Iris pigment epithelial cell (primary cell): Measurements from ENCODE around the gene PRND.
A peak's percentile ranks its signal among the peaks of the same experiment; 100 is the strongest.
"Not testable (repeated sequence)": the region's sequence is repeated elsewhere in the genome, so short reads cannot be mapped to it uniquely, and the experiment has no call there.

ENCODE experiments used
- DNase-seq: peaks from one replicate; pipeline ENCODE4 v3.0.0-alpha.2; 2011; ENCODE audit warnings: low read depth

The PRND gene

DNA sequence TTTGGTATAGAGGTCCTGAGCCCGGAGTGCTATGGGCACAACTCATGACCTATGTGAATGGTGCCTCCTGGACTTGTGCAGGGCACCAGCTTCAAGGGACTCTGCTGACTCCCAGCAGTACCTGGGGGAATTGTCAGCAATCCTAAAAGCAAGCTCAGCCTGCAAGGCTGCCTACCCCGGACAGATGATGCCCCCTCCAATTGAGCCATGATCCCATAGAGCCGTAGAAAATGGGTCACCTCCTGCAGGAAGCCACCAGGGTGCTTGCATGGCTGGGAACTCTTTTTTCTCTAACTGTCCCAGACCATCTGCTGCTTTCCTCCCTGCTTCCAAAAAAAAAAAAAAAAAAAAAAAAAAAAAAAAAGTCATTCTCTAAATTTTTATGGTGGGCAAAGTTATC, 12.9 kb upstream of the PRND start:
- no peak for DNase-seq

DNA sequence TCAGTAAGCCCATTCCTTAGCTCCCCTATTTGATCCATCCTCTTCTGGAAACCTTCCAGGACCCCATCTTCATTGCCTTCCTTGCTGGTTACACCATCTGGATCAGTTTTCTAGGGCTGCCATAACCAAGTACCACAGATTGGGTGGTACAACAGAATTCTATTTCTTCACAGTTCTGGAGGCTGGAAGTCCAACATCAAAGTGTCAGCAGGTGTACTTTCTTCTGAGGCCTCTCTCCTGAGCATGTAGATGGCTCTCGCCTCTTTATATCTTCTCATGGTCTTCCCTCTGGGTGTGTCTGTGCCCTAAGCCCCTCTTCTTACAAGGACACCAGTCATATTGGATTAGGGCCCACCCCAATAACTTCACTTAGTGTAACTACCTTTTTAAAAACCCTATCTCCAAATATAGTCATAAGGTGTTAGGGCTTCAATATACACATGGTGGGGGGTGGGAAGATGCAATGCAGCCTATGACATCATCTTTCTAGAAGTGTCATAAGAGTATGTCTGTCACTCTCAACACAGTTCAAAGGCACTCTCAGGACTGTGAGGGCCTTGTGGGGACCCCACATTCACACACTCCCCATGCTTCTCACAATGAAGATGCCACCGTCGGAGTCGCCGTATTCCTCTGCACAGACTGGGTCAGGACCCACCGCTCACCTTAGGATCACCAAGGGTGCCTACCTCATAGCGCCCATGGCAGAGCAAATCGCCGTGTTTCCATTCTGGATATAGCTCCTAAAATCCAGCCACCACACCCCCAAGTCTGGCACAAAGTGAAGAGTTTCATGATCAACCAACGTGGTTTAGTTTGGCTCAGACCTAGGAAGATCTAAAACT, 12.2 kb upstream of the PRND start:
- no peak for DNase-seq

DNA sequence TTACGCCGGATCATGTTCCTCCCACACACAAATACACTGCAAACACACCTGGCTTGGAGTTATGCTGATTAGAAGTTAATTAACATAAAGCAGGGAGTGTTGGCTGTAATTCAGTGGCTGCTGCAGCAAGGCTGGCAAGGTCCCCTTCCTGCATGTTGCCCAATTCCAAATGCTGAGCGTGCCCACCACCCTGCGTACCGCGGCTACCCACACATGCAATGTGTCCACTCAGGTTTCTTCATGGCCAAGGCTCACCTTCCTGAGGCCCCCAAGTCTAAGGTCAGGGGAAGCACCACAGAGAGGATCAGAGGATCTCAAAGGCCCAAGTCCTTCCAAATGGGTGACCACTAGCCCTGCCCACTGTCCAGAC, 11.6 kb upstream of the PRND start:
- DNase-seq: no peak

DNA sequence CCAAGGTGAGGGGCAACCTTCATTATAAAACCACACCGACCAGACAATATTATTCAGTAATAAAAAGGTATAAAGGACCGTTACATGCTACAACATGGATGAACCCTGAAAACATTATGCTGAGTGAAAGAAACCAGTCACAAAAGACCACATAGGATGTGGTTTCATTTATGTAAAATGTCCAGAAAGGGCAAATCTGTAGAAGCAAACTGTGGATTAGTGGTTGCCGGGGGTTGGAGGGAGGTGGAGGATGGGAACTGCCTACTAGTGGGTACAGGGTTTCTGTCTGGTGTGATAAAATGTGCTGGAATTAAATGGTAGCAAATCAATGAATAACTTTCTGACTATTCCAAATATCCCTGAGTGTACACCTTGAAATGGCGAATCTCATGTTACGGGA, 10.2 kb upstream of the PRND start:
- no peak for DNase-seq

DNA sequence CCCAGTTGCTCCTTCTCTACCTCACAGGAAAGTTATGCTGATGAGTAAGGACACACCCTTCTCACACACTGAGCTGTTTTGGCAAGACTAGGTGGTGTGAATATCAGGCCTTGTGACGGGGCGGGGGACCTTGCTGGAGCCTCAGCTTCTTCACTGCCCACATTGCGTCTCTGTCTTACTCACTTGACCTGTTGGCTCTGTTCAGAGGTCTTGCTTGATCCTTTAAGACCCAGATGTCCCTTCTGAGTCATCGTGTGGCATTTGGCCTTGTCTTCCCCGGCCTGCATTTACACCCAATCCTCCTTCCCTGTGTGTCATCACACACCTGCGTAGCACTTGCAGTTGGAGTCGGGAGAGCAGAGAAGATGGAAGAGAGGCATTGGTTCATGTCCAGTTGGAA, 8.3 kb upstream of the PRND start:
- peak; percentile 40 for DNase-seq

DNA sequence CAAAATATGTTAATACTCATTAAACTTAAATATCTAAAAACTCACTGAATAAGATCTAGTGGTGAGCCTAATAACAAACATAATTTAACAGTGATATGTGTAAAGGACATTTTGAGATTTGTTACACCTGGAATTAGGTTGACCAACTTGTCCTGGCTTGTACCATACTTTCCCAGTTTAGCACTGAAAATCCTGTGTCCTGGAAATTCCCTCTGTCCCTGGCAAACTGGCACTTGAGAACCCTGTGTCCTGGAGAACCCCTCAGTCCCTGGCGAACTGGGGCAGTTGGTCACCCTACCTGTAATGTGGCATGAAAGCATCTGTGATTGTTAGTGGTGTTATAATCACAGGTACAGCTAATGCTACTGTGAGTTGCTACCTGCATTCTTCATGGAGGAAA, 6.9 kb upstream of the PRND start:
- DNase-seq: no peak

DNA sequence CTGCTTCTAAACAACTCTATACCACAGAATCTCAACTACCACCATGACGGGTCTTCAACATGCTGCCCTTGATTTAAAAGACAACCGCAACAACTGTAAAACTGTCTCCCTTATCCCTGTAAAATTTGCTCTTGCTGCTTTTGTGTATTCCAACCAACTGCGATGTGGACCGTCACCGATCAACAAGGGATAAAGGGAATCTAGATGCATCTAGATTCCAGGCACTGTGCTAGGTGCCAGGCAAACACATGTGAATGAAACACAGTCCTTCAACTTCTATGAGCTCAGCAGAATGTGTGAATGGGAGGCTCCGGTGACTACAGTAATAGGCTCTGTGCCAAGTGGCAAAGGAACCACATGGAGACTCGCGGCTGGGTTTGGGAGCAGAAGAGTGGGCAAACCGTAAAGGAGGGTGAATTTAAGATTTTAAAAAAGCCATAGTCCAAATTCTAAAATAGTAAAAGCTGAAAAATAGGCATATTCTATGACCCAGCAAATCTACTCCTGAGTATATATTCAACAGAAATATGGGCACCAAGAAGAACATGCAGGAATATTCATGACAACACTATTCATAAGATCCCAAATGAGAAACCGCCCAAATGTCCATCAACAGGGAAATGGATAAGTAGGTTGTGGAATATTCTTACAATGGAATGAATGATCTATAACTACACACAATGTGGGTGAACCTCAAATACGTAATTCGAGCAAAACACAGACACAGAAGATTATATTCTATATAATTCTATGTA, 3.7 kb upstream of the PRND start:
- DNase-seq: no peak

DNA sequence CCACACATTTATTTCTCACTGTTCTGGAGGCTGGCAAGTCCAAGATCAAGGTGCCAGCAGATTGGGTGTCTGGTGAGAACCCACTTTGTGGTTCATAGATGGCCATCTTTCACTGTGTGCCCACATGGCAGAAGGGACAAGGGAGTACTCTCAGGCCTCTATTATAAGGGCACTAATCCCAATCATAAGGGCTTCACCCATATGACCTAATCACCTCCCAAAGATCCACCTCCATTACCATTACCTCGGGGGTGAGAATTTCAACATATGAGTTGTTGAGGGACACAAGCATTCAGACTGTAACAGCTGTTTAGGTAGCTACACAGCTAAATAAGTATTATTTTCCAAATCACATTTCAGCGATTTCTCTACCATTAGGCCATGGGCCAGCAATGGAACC, 2.5 kb upstream of the PRND start:
- DNase-seq: no peak

DNA sequence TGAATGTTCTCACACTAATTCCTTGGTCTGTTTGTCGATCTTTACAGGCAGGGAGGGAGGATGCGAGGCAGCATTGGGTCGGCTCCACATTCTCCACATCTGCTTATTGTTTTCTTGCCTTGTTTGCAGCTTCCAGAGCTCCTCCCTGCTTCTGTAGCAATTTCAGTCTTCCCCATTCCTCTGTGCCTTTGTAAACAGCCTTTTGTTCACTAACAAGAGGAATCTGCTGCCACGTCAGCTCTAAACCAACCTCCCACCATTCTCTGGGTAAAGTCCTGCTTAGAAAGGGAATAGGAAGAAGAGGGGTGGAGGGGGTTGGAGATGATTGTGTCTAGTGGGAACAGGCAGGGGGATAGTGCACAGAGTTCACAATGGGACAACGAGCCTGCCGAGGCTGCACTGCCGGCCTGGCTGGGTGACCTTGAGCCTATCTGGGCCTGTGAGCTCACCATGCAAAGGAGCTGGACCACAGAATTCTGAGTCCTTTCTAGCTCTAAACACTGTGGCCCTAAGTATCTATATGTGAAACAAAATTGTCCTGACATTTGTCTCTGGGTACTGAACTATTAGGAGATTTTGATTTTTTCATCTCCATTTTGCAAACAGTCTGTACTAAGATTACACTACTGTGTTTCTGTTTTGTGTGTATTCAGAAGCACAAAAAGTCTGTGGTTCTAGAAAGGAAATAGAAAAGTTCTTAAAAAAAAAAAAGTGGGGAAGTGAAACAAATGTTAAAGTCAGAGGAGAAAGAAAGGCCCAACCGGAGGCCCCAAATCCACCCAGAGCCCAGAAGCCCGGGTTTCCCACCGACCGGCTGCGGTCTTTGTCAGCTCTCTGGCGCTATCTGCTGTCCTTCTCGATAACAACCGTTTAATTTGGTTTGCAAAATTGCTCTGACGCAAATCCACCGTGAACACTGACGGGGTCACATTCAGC, 1.4 kb upstream of the PRND start:
- DNase-seq: peak; percentile 70

DNA sequence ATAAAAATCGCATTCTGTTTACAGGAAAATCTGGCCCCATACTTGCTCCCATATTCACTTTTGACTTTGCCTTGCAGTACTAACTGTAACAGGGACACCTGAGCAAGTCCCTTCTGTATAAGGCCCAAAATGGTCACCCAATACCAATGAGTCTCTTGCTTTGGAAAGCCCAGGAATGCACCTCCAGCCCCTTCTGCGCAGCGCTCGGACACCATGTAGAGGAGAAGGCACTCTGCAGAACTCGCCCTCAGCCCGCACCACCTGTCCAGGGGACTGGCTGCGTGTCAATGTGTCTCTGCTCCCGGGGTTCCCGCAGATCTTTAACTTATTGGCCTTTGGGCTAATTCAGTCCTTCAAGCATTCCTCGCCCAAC, 746 bp upstream of the PRND start:
- no peak for DNase-seq

DNA sequence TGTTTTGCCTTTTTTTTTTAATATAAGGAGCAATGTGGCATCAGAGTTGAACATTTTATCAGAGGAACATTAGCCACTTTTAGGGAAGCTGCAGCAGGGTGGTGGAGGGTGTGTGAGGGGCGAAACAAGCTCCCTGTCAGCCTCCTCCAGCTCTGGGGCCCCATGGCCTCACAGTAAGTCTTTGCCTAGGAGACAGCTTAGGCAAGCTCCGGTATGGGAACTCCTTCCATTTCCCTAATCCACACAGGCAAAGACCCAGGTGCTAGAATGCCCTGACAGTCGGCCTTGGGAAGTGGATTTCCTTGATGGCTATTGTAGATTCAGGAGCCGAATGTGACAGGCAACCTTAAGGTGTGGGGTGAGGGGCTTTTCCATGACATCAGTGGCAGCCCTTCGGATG, 862 bp downstream of the PRND start:
- DNase-seq: no peak

DNA sequence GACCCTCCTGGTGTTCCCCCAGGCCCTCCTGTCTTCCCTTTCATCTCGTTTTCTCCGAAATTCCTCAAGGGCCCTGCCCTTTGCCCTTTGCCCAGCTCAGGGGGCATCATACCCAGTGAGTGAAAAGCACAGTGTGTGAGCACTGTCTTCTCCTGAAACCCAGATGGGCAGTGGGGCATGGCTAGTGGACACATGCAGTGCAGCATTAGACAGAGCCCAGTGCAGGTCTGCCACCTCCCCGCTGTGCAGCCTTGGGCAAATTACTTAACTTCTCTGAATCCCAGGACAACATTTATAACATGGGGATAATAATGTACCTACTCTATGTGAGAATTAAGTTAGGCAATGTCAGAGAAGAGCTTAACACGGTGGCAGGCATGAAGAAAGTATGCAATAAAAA, 1.3 kb downstream of the PRND start:
- no peak for DNase-seq

DNA sequence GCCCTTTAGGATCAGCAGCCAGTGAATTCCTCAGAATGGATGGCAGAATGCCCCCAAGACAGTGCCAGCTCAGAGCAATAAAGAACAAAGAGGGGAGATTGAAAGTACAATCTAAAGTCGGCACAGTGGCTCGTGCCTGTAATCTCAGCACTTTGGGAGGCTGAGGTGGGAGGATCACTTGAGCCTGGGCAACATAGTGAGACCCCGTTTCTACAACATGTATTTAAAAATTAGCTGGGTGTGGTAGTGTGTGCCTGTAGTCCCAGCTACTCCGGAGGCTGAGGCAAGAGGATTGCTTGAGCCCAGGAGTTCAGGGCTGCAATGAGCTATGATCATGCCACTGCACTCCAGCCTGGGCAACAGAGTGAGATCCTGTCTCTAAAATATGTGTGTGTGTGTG, 1.8 kb downstream of the PRND start:
- not testable (repeated sequence) for DNase-seq

DNA sequence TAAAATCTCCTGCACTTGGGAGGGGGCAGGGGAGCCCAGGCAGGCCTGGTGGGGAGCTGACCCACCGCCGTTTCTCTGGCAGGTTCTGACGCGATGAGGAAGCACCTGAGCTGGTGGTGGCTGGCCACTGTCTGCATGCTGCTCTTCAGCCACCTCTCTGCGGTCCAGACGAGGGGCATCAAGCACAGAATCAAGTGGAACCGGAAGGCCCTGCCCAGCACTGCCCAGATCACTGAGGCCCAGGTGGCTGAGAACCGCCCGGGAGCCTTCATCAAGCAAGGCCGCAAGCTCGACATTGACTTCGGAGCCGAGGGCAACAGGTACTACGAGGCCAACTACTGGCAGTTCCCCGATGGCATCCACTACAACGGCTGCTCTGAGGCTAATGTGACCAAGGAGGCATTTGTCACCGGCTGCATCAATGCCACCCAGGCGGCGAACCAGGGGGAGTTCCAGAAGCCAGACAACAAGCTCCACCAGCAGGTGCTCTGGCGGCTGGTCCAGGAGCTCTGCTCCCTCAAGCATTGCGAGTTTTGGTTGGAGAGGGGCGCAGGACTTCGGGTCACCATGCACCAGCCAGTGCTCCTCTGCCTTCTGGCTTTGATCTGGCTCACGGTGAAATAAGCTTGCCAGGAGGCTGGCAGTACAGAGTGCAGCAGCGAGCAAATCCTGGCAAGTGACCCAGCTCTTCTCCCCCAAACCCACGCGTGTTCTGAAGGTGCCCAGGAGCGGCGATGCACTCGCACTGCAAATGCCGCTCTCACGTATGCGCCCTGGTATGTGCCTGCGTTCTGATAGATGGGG, 3.0 kb downstream of the PRND start:
- DNase-seq: no peak

DNA sequence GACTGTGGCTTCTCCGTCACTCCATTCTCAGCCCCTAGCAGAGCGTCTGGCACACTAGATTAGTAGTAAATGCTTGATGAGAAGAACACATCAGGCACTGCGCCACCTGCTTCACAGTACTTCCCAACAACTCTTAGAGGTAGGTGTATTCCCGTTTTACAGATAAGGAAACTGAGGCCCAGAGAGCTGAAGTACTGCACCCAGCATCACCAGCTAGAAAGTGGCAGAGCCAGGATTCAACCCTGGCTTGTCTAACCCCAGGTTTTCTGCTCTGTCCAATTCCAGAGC, 3.5 kb downstream of the PRND start:
- no peak for DNase-seq

DNA sequence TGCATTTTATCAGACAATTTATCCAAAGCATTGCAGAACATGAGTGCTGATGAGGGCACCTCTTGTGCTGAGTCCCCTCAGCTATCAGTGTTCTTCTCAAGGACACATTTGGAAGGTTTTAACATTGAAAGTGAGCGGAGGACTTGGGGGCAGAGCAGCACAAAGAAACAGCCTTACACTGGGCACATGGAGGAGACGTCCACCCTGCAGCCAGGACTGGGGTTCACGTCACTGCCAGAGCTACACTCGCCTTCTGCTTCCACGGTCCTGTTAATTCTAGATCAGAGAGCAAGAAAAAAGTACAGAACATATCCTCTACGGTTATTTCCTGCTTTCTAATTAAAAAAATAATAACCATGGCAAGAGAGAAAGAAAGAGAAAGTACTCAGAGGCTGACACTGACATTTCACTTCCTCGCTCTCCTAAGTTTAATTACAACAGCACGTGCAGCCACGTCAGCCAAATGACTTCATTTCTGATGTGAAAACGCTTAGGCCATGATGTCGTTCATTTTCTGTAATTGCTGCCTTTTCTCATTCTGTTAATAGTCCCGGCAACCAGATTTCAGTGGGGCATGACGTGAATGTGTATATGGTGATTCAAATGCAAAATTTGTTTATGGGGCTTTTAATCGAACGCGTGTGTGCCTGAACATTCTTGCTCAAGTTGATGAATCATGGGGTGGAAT, 5.1 kb downstream of the PRND start:
- peak; percentile 78 for DNase-seq

DNA sequence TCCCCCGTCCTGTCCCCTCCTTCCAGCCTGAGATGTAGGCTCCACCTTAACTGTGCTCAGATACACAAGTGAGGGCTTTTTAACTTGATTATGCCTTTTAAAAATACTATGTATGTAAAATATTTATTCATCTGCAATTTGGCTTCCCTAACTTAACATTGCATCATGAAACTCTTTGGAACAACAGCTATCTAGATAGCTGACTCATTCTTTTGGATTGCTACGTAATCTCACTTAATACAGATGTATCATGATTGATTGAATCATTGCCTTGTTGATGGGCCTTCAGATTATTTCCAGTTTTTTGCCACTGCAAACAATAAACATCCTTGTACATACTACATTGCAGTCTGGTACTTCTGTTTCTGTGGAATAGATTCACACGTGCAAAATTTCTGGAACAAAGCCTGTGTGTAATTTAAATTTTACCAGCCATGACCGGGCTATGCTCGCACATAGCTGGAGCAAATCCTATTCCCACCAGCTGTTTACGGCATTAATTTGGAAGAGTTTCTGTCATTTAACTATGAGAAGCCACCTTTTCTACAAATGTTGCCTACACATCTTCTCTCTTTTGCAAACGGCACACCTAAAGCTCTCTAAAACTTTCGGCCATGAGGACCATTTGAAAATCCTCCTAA, 6.5 kb downstream of the PRND start:
- DNase-seq: peak; percentile 79

DNA sequence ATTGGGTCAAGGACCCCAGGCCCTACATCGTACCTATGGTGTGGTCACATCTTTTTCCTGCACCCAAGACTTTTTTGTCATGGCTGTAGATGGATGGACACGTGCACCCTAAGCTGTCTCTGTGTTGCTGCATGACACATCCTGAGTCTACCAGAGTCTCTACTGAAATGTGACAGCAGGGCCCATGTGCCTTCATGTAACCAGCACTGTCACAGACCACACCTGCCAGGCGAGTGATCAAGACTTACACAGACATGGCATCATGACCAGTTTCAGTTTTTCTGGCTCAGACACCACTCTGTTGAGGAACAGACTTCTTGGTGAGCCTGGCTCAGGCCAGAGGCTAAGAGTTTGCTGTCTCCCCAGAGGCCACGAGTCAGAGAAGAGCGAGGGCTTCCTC, 7.6 kb downstream of the PRND start:
- no peak for DNase-seq

DNA sequence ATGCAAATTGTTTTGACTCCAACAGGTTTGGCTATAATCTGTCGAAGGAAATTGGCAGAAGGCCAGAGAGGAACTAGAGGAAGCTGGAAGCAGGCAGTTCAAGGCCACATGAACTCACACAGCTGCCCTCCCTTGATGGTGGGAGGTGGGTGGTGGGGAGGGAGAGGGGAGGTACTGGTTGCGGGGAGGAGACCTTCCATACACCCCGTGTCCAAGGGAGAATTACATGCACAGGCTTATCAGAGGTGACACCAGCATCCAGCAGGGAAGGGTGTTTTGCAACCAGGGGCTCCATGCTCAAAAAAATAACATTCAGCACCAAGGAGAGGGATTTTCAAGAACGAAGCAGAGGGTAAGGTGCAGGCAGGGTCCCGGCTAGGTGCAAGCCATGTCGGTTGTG, 9.1 kb downstream of the PRND start:
- peak; percentile 15 for DNase-seq

DNA sequence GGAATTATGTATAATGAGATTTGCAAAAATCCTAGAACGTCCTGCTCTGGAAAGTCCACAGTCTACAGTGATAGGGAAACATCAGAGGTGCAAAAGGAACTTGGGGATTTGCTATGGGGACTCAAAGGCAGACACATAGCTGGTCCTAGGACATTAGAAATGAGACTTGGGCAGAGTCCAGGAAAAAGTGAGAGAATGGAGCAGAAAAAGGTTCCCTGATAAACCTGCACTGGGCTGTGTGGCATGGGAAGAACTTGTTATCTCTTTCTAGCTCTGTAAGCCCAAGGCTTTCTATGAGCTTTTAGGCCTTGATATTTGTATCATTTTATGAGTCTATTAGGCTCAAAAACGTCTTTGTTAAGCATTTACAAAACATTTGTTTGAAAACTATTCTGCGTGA, 15.2 kb downstream of the PRND start:
- no peak for DNase-seq
